Suprapubic skin (tissue), 4 donors: ENCODE measurements around the gene GOLGA1.

Experiments used
- CTCF ChIP-seq, 2 donors: fragments of 200-600 bp in 1 of 2; fragments of 450-650 bp in 1 of 2; sonication (generic) in 1 of 2; IDR thresholded peaks; one replicate each; pipeline ENCODE4 v1.5.1; 2016 to 2019; ENCODE audit warnings: antibody characterized with exemption in 2 of 2, mild to moderate bottlenecking in 1 of 2, moderate library complexity in 1 of 2
- POLR2A ChIP-seq, 2 donors: fragments of 450-650 bp; IDR thresholded peaks; one replicate each; pipeline ENCODE4 v1.6.1; 2017; ENCODE audit warnings: antibody characterized with exemption in 2 of 2, mild to moderate bottlenecking in 2 of 2, moderate library complexity in 2 of 2
- POLR2AphosphoS5 ChIP-seq, 3 donors: sonication (generic); formaldehyde crosslinking; IDR thresholded peaks; one replicate each; pipeline ENCODE4 v1.6.1; 2017; ENCODE audit warnings: antibody characterized with exemption in 3 of 3

DNA sequence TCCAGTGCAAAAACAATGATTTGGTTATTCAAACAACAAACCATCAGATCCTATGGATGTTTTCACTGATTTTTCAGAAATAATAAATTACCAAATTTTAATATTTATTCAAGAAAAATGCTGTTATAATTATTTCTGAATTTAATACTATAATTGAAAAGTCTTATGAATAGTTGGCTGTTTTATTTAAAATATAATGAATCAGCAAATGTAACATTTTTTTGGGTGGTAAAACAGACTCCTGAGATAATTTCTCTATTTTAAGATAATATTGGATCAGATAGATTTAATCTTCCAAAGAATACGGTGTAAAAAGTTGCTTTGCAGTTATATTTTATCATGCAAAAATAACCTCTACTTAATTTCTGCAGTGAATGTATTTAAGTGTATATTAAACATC, 5.3 kb upstream of the GOLGA1 start:
- TF ChIP-seq POLR2A (IDR thresholded peaks at IDR 0.05) = no peak
- no peak for TF ChIP-seq CTCF (IDR thresholded peaks at IDR 0.05)
- no peak for TF ChIP-seq POLR2AphosphoS5 (IDR thresholded peaks at IDR 0.05)
